ENCODE data around the gene ADH1A.

GRCh38 chr4:99339172-99339571, 48.4 kb upstream of the ADH1A start:
- TF ChIP-seq CTCF (IDR thresholded peaks at IDR 0.05), result no peak
- no peak for TF ChIP-seq POLR2A (IDR thresholded peaks at IDR 0.05)
